GM12878 (cell line): Measurements from ENCODE around the gene NUMA1. TPM values are rescaled to one million over a fixed set of nuclear protein-coding genes. Genes with fewer than 3 reads are reported as not detected.

Source experiments
- ATAC-seq: fragments of 200-7000 bp; cut with Tn5 transposase; 3 replicates; pipeline ENCODE4 v1.9.1; 2020; ENCODE audit warnings: mild to moderate bottlenecking, moderate library complexity
- BruUV-seq: library from RNA; stranded (reverse); fragments of 400-500 nt; replicated peaks from 2 replicates; lab custom pipeline; 2021; lab: Mats Ljungman, UMichigan
- CTCF ChIA-PET: fragments of 300-600 bp; sonication (Branson Sonifier 250); formaldehyde crosslinking; extraction: SDS; loops from one replicate; lab custom pipeline; 2021; ENCODE audit warnings: inconsistent platforms; lab: Yijun Ruan, JAX
- POLR2A ChIA-PET: fragments of 350-600 bp; formaldehyde crosslinking; extraction: SDS; loops from one replicate; lab custom pipeline; 2021; ENCODE audit warnings: inconsistent platforms; lab: Charles Lee
- RAD21 ChIA-PET: fragments of 300-600 bp; sonication (Branson Sonifier 250); formaldehyde crosslinking; loops from one replicate; lab custom pipeline; 2023; ENCODE audit warnings: antibody characterized with exemption; ENCODE audit not compliant: unreplicated experiment; lab: Charles Lee
- SMC1A ChIA-PET: fragments of 300-600 bp; sonication (Branson Sonifier 250); formaldehyde crosslinking; loops from one replicate; lab custom pipeline; 2023; ENCODE audit not compliant: unreplicated experiment, uncharacterized antibody; lab: Charles Lee
- DNase-seq: peaks from one replicate; pipeline ENCODE4 v3.0.0-alpha.2; 2011; ENCODE audit warnings: low read depth, low spot score
- FAIRE-seq: peaks from 3 replicates; lab custom pipeline; 2011; peaks lifted over from hg19 to GRCh38; lab: Jason Lieb, UNC
- H2AFZ ChIP-seq: 2 replicates; pipeline ENCODE4 v1.6.0; 2011; ENCODE audit warnings: low read depth, low read length, control low read depth; ENCODE audit not compliant: control insufficient read depth
- H3K27ac ChIP-seq: 2 replicates; pipeline ENCODE4 v1.5.1; 2011; ENCODE audit warnings: control low read depth; ENCODE audit not compliant: control insufficient read depth, insufficient read depth
- H3K27me3 ChIP-seq, 2 experiments: replicated peaks in 1 of 2; 2 replicates each; pipeline versions ENCODE4 v1.6.0 to v1.6.1; 2011; ENCODE audit warnings: low read length in 1 of 2; ENCODE audit not compliant: control insufficient read depth in 2 of 2, insufficient read depth in 2 of 2
- H3K36me3 ChIP-seq, 2 experiments: 2 replicates each; pipeline ENCODE4 v1.5.1; 2011; ENCODE audit warnings: low read length in 1 of 2; ENCODE audit not compliant: control insufficient read depth in 2 of 2, insufficient read depth in 2 of 2
- H3K4me1 ChIP-seq: 2 replicates; pipeline ENCODE4 v1.6.1; 2011; ENCODE audit warnings: mild to moderate bottlenecking, low read length, moderate library complexity, mixed read lengths; ENCODE audit not compliant: control insufficient read depth, insufficient read depth
- H3K4me2 ChIP-seq: 2 replicates; pipeline ENCODE4 v1.6.0; 2011; ENCODE audit warnings: control low read depth; ENCODE audit not compliant: control insufficient read depth, insufficient read depth
- H3K4me3 ChIP-seq: fragments of 200-600 bp; sonication (generic); 2 replicates; pipeline ENCODE4 v1.5.1; 2016
- H3K79me2 ChIP-seq: 2 replicates; pipeline ENCODE4 v1.6.0; 2011; ENCODE audit warnings: low read length; ENCODE audit not compliant: control insufficient read depth, insufficient read depth
- H3K9ac ChIP-seq: 2 replicates; pipeline ENCODE4 v1.8.0; 2011; ENCODE audit warnings: low read length, control low read depth, mixed read lengths; ENCODE audit not compliant: control insufficient read depth, insufficient read depth
- H3K9me3 ChIP-seq: replicated peaks from 3 replicates; pipeline ENCODE4 v1.5.1; 2011; ENCODE audit warnings: mild to moderate bottlenecking, low read length; ENCODE audit not compliant: control insufficient read depth, insufficient read depth
- H4K20me1 ChIP-seq: 2 replicates; pipeline ENCODE4 v1.6.0; 2011; ENCODE audit not compliant: control insufficient read depth, insufficient read depth
- BCL3 ChIP-seq: IDR thresholded peaks from 2 replicates; pipeline ENCODE4 v1.6.1; 2011; ENCODE audit warnings: borderline replicate concordance, low read depth, mild to moderate bottlenecking, moderate library complexity, low read length; ENCODE audit not compliant: insufficient read depth, poor library complexity, severe bottlenecking
- BHLHE40 ChIP-seq, 2 experiments: fragments of 450-650 bp in 1 of 2; IDR thresholded peaks; 2 replicates each; pipeline ENCODE4 v1.6.1; 2011 to 2017; ENCODE audit warnings: low read depth in 2 of 2, borderline replicate concordance in 1 of 2, improper control_type of control experiment in 1 of 2, low read length in 1 of 2, mild to moderate bottlenecking in 1 of 2
- BRCA1 ChIP-seq: IDR thresholded peaks from 2 replicates; pipeline ENCODE4 v1.6.1; 2011; ENCODE audit warnings: low read depth, low read length, improper control_type of control experiment
- CHD2 ChIP-seq: IDR thresholded peaks from 2 replicates; pipeline ENCODE4 v1.6.1; 2011; ENCODE audit warnings: low read depth, low read length, improper control_type of control experiment, borderline replicate concordance
- EGR1 ChIP-seq, 2 experiments: IDR thresholded peaks; 1 replicate in 1 of 2; 2 replicates in 1 of 2; pipeline ENCODE4 v1.6.1; 2011 to 2012; ENCODE audit warnings: low read depth in 2 of 2, low read length in 2 of 2, borderline replicate concordance in 1 of 2, mild to moderate bottlenecking in 1 of 2, moderate library complexity in 1 of 2
- GATAD2B ChIP-seq: fragments of 450-650 bp; conservative IDR thresholded peaks from 2 replicates; pipeline ENCODE4 v1.6.1; 2017; ENCODE audit warnings: low read depth, mild to moderate bottlenecking, moderate library complexity
- IKZF2 ChIP-seq, 2 experiments: fragments of 450-650 bp; IDR thresholded peaks; 2 replicates each; pipeline ENCODE4 v1.6.1; 2017; ENCODE audit warnings: mild to moderate bottlenecking in 2 of 2, moderate library complexity in 2 of 2
- MEF2A ChIP-seq: IDR thresholded peaks from 2 replicates; pipeline ENCODE4 v1.6.1; 2011; ENCODE audit warnings: low read depth, mild to moderate bottlenecking, low read length, moderate library complexity; ENCODE audit not compliant: insufficient read depth
- MYB ChIP-seq: fragments of 150-350 bp; IDR thresholded peaks from 2 replicates; pipeline ENCODE4 v1.6.1; 2014; ENCODE audit warnings: mild to moderate bottlenecking, low read depth, low read length, borderline replicate concordance
- NFIC ChIP-seq: IDR thresholded peaks from 2 replicates; pipeline ENCODE4 v1.6.1; 2012; ENCODE audit warnings: low read depth, mild to moderate bottlenecking, inconsistent platforms, low read length, moderate library complexity
- PAX8 ChIP-seq: fragments of 450-650 bp; IDR thresholded peaks from 2 replicates; pipeline ENCODE4 v1.6.1; 2017; ENCODE audit warnings: mild to moderate bottlenecking, moderate library complexity
- PRDM15 ChIP-seq: fragments of 450-650 bp; formaldehyde crosslinking; IDR thresholded peaks from 2 replicates; pipeline ENCODE4 v1.4.0; 2020; ENCODE audit warnings: mild to moderate bottlenecking, moderate library complexity
- RBBP5 ChIP-seq: fragments of 200-600 bp; sonication (generic); conservative IDR thresholded peaks from 2 replicates; pipeline ENCODE4 v1.6.1; 2016
- RELA ChIP-seq: fragments of 450-650 bp; IDR thresholded peaks from 2 replicates; pipeline ENCODE4 v1.8.0; 2014; ENCODE audit warnings: borderline replicate concordance; ENCODE audit not compliant: partially characterized antibody
- RUNX3 ChIP-seq: IDR thresholded peaks from 2 replicates; pipeline ENCODE4 v1.6.1; 2012; ENCODE audit warnings: low read length, inconsistent platforms
- SMAD5 ChIP-seq: IDR thresholded peaks from 2 replicates; pipeline ENCODE4 v1.6.1; 2016; ENCODE audit warnings: antibody characterized with exemption, low read depth
- SMARCA5 ChIP-seq: fragments of 450-650 bp; IDR thresholded peaks from 2 replicates; pipeline ENCODE4 v1.6.1; 2017; ENCODE audit warnings: mild to moderate bottlenecking
- TAF1 ChIP-seq: IDR thresholded peaks from 2 replicates; pipeline ENCODE4 v1.6.1; 2011; ENCODE audit warnings: mild to moderate bottlenecking, low read depth, low read length, borderline replicate concordance
- TARDBP ChIP-seq: IDR thresholded peaks from 2 replicates; pipeline ENCODE4 v1.6.1; 2016; ENCODE audit warnings: borderline replicate concordance
- WGBS: methylation state at CpG from one replicate; pipeline ENCODE4 v1.1.6; 2016; ENCODE audit warnings: low lambda C conversion rate; ENCODE audit not compliant: insufficient replicate concordance, insufficient coverage; ENCODE audit errors: missing lambda C conversion rate; 5-methylcytosine and 5-hydroxymethylcytosine counted together
- in situ Hi-C: fragments of 300-500 bp; cut with MboI; formaldehyde crosslinking; loops from 9 replicates; pipeline ENCODE4 v1.14.3; 2018; ENCODE audit warnings: mixed read lengths
- intact Hi-C: fragments of 100-400 bp; cut with micrococcal nuclease; formaldehyde crosslinking; loops from one replicate; pipeline ENCODE4 v1.14.2; 2022; ENCODE audit not compliant: unreplicated experiment
- polyA plus RNA-seq, 11 experiments: library from polyadenylated mRNA; depleted of rRNA in 4 of 11; unstranded in 6 of 11; stranded (reverse) in 5 of 11; fragments of >200 nt; fragmentation: Nextera tagmentation in 4 of 11; fragmentation: Illumina TruSeq in 1 of 11; extraction: Ambion mirVana in 4 of 11; extraction: Trizol in 1 of 11; gene quantifications; 1 replicate in 1 of 11; 2 replicates in 10 of 11; pipeline versions ENCODE4 v1.2.1 to v1.2.3, GENCODE V29; 2011 to 2016; ENCODE audit warnings: inconsistent platforms in 2 of 11, missing spikeins in 2 of 11, low read depth in 1 of 11
- total RNA-seq, 4 experiments: library from RNA; depleted of rRNA in 3 of 4; stranded (reverse); fragments of >200 nt in 3 of 4; fragmentation: Illumina TruSeq in 1 of 4; extraction: Trizol in 1 of 4; gene quantifications; 2 replicates each; pipeline versions ENCODE4 v1.2.1 to v1.2.3, GENCODE V29; 2013 to 2021

NUMA1 gene
- total and polyA plus RNA-seq, 10 of the 15 experiments (the other 5 are each of a cell fraction or from before 2014, with no cell fraction given): 5.5 to 111 (median 61.0) TPM

- peak; percentile 44 for DNase-seq
- in situ Hi-C loops: no loop called here
- peaks cover 37% of the 10 kb centered on the region for H3K4me1 ChIP-seq
- H3K9me3 ChIP-seq: no peaks in the 10 kb centered on the region
- no peaks in the 10 kb centered on the region for H3K27me3 ChIP-seq
- H3K27ac ChIP-seq: peak within 1 kb of the TSS; percentile 85
- WGBS: 29% methylated on average over 11 of the region's 11 CpGs
- ChIA-PET POLR2A (interaction anchor here (0.6 to 1.6 kb wide), 4 partner anchors 9 to 87 kb away, joined by 3 to 4 read pairs (median 4); no protein-coding TSS in a partner anchor), CTCF (interaction anchor here (0.8 to 3.1 kb wide), 7 partner anchors 16 to 432 kb away, joined by 3 to 22 read pairs (median 4); no protein-coding TSS in a partner anchor), RAD21 (interaction anchor here (1.0 to 4.2 kb wide), 6 partner anchors 13 to 68 kb away, joined by 3 to 21 read pairs (median 4); no protein-coding TSS in a partner anchor), SMC1A (interaction anchor here (1.2 to 3.3 kb wide), 5 partner anchors 9 to 66 kb away, joined by 3 to 16 read pairs (median 5); no protein-coding TSS in a partner anchor)
- peak within 1 kb of the TSS; percentile 50; the same call in 1 of the 2 replicates for H3K4me3 ChIP-seq
- FAIRE-seq: peak; percentile 54
- ATAC-seq: peak; percentile 54
- peak within 1 kb of the TSS; percentile 63 for H2AFZ ChIP-seq
- H3K9ac ChIP-seq: peak within 1 kb of the TSS; percentile 52
- H4K20me1 ChIP-seq: no peaks in the 10 kb centered on the region
- peaks cover 31 to 39% of the 10 kb centered on the region in 2 experiments for H3K36me3 ChIP-seq
- peaks cover 10% of the 10 kb centered on the region for H3K79me2 ChIP-seq
- intact Hi-C loops: no loop called here
- no TSS peak for BruUV-seq
- peak within 1 kb of the TSS; percentile 72 for H3K4me2 ChIP-seq
- peak; percentile 34 for TF ChIP-seq BCL3
- no peak for TF ChIP-seq MYB
- TF ChIP-seq SMAD5: no peak
- no peak for TF ChIP-seq PRDM15 (CRISPR knock-in tag)
- TF ChIP-seq CHD2: no peak
- TF ChIP-seq IKZF2 (IDR thresholded peaks at IDR 0.05): peak; percentile 15 to 42; a peak in 3 of 4 replicates
- no peak for TF ChIP-seq RELA
- TF ChIP-seq BRCA1: no peak
- TF ChIP-seq EGR1 (IDR thresholded peaks at IDR 0.05; ENCODE audit: borderline replicate concordance in 1 of 2, low read depth in 2 of 2, low read length in 2 of 2): 0 out of 3 replicates have a peak, but pooled peaks of 1 of the 2 experiments have one; percentile 13
- no peak for TF ChIP-seq GATAD2B
- TF ChIP-seq NFIC: 0 out of 2 replicates have a peak, but pooled peaks have one; percentile 24
- no peak for TF ChIP-seq SMARCA5
- TF ChIP-seq TAF1: no peak
- no peak for TF ChIP-seq MEF2A
- TF ChIP-seq RBBP5: no peak
- TF ChIP-seq BHLHE40 (IDR thresholded peaks at IDR 0.05; ENCODE audit: borderline replicate concordance in 1 of 2, low read depth in 2 of 2, low read length in 1 of 2): no peak
- peak; percentile 39; the same call in 1 of the 2 replicates for TF ChIP-seq RUNX3
- no peak for TF ChIP-seq TARDBP
- no peak for TF ChIP-seq PAX8
Measured at GRCh38 chr11:71998649-71999310, 81.6 kb downstream of the NUMA1 start, which contains the start of gene IL18BP. TSS of gene IL18BP (plus strand) at chr11:71998909. CDS start at chr11:71999985, 1,076 bp downstream.
